ENCODE measurements around the gene PLD6. TPM values are rescaled to one million over a fixed set of nuclear protein-coding genes. Genes with fewer than 3 reads are reported as not detected.

Gene PLD6, protein sequence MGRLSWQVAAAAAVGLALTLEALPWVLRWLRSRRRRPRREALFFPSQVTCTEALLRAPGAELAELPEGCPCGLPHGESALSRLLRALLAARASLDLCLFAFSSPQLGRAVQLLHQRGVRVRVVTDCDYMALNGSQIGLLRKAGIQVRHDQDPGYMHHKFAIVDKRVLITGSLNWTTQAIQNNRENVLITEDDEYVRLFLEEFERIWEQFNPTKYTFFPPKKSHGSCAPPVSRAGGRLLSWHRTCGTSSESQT
- 0.54 and 0.81 TPM in 2 replicates for total RNA-seq

DNA sequence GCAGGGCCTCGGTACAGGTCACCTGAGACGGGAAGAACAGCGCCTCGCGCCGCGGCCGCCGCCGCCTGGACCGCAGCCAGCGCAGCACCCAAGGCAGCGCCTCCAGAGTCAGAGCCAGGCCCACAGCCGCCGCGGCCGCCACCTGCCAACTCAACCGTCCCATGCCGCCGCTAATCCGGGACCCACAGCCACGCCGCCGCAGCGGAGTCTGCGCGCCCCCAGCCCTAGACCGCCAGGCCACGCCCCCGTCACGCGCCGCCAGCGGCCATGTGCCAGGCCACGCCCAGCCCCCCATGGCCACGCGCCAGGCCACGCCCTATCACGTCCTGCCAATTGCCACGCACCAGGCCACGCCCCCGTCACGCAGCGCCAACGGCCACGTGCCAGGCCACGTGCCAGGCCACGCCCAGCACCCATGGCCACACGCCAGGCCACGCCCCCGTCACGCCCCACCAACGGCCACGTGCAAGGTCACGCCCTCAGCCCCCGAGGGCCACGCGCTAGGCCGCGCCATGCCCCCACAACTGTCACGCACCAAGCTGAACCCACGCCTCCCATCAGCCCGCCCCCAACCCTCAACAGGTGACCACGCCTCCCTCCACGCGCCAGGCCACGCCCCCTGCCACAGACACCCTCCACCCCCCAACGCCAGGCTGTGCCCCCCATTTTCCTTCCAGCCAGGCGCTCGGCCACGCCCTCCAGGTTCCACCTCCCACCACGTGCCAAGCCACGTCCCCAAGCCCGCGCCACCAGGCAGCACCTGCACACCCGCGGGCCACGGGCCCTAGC is at the start of gene PLD6:
PLD6 (minus strand) TSS at position 210 of the 789 bp plus-strand sequence; CDS start at position 163, 47 bp downstream.

DNA sequence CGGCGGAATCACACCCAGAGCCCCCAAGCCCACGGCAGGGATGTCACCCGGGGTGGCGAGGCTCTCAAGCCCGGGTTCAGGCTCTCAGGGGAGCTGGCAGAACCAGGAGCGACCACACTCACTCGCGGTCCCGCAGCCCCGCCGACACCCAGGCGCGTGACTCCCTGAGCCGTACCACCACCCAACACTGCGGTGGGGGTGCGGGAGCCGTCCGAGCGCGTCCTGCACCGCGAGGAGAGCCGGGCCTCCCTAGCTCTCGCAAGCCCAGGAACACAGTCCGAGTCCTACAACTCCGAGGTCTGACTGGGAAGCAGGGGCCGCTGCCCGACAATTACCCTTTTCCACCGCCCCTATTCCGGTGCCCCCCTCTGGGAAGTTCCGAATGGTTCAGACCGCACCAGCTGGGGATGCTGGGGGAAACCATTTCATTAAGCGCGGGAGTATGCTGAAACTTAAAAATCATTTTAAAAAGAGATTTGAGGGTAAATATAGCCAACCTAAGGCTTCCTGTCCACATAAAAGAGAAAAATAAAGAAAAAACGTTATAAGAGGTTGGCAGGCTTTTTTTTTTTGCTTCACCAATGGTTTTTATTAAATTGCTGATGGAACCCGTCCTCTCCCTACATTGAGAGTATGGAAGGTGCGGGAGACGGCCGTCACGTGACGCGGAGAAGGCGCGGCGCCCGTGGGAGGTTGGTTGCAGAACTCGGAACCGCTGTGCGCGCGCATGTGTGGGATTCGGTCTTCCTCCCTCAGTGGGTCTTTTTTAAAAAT is 31.1 kb upstream of the PLD6 start, which contains the start of gene FLCN:
FLCN (minus strand) TSS at position 143 of the 774 bp plus-strand sequence. CDS start 9,031 bp downstream, outside the sequence.

Other genes with a start within 250 kb of the PLD6 start
- not detected in 2 replicates for gene TNFRSF13B, start 234.2 kb downstream of the PLD6 start, total RNA-seq
- 84.7 and 116 TPM in 2 replicates for gene MPRIP, start 163.9 kb downstream of the PLD6 start, total RNA-seq
- 35.2 and 38.1 TPM in 2 replicates for gene FLCN, start 30.8 kb upstream of the PLD6 start, total RNA-seq
- 61.7 and 65.9 TPM in 2 replicates for gene COPS3, start 74.9 kb upstream of the PLD6 start, total RNA-seq
- 0.49 and 8.3 TPM in 2 replicates for gene NT5M, start 97.0 kb upstream of the PLD6 start, total RNA-seq